BLaER1 treated with 17β-estradiol and CSF1 and Interleukin-3, amounts not matched to agents 10 nM and 100 nM (cell line): ENCODE data around the gene ZIC5.

Source experiments
- H3K27ac ChIP-seq, 11 experiments: shearing (Covaris generic); formaldehyde crosslinking; 2 replicates each; pipeline ENCODE4 v1.8.1; 2022
- H3K27me3 ChIP-seq, 11 experiments: shearing (Covaris generic); formaldehyde crosslinking; 2 replicates each; pipeline ENCODE4 v1.8.1; 2022
- H3K36me3 ChIP-seq, 11 experiments: shearing (Covaris generic); formaldehyde crosslinking; 2 replicates each; pipeline ENCODE4 v1.8.1; 2022
- H3K4me1 ChIP-seq, 10 experiments: shearing (Covaris generic); formaldehyde crosslinking; 2 replicates each; pipeline ENCODE4 v1.8.1; 2022
- H3K4me2 ChIP-seq, 11 experiments: shearing (Covaris generic); formaldehyde crosslinking; 2 replicates each; pipeline ENCODE4 v1.8.1; 2022
- H3K4me3 ChIP-seq, 10 experiments: shearing (Covaris generic); formaldehyde crosslinking; 2 replicates each; pipeline ENCODE4 v1.8.1; 2022
- H3K9ac ChIP-seq, 11 experiments: shearing (Covaris generic); formaldehyde crosslinking; 2 replicates each; pipeline ENCODE4 v1.8.1; 2022
- H3K9me3 ChIP-seq, 11 experiments: shearing (Covaris generic); formaldehyde crosslinking; replicated peaks in 1 of 11; 2 replicates each; pipeline ENCODE4 v1.8.1; 2022
- H4K20me1 ChIP-seq, 11 experiments: shearing (Covaris generic); formaldehyde crosslinking; 2 replicates each; pipeline ENCODE4 v1.8.1; 2022
- Cebpa-rat ChIP-seq, 11 experiments: shearing (Covaris generic); IDR thresholded peaks; 2 replicates each; pipeline ENCODE4 v1.8.1; 2022

The ZIC5 gene

GRCh38 chr13:99978799-99979452 is 7.4 kb upstream of the ZIC5 start:
- Histone ChIP-seq H3K27ac (no peak overlapping the region), H3K4me1 (peaks cover 10 to 24% (median 16%) of the 10 kb centered on the region in 10 experiments; a peak in 19 of 20 replicates), H3K36me3 (no peaks in the 10 kb centered on the region), H4K20me1 (peaks cover 0 to 90% (median 74%) of the 10 kb centered on the region in 11 experiments; a peak in 19 of 22 replicates), H3K4me2 (peak overlapping the region in 4 of 11 experiments; percentile 4 to 88 (median 68); a peak in 3 of 22 replicates), H3K27me3 (peaks cover 97 to 100% (median 99%) of the 10 kb centered on the region in 11 experiments), H3K9ac (no peak overlapping the region), H3K4me3 (no peak overlapping the region; a peak in 1 of 20 replicates), H3K9me3 (peaks cover 11 to 50% (median 39%) of the 10 kb centered on the region in 11 experiments)
- no peak for TF ChIP-seq Cebpa-rat (IDR thresholded peaks at IDR 0.05)

DNA sequence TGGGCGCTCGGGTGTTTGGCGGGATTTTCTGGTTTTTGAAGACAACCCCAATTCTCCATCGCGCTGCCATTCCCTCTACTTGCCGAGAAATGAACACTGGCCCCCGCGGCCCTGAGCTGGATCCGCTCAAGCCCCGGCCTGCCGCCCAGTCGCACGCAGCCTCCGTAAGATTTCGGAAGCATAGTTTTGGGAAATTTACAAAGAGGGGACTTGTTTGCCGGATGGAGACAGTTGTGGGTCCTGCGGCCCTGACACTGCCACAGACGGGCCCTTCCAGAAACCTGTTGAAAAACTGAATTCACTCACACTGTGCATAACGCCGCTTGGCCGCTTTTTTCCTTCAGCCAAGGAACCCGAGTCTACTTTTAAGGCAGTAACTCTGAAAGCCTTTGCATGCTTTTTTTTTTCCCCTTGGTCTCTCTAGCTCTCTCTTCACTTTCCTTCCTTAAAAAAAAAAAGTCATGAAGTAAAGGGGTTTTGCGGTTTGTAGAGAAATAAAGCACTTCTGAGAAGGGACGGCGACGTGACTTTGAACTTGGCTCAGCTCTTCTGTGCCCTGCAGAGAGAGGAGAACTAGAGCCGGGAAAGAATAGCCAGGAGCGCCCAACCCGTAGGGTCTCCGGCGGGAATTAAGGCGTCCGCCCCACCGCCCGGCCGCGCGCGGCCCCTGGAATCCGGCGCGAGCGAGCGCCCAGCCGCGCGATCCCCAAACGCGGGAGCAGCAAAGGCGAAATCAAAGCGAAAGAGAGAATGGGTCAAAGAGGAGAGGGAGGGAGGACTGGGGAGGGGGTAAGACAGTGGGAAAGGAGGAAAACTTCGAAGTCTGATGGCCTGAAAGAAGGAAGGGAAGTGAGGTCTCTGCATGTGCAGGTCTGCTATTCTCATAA is 6.6 kb upstream of the ZIC5 start:
- no peak for TF ChIP-seq Cebpa-rat (IDR thresholded peaks at IDR 0.05)
- H3K4me2 ChIP-seq = peak overlapping the region in 3 of 11 experiments; percentile 4 to 59 (median 51); a peak in 4 of 22 replicates
- H3K9ac ChIP-seq = no peak overlapping the region
- peaks cover 97 to 100% (median 99%) of the 10 kb centered on the region in 11 experiments for H3K27me3 ChIP-seq
- H3K36me3 ChIP-seq = no peaks in the 10 kb centered on the region
- no peak overlapping the region for H3K27ac ChIP-seq
- H3K9me3 ChIP-seq = peaks cover 11 to 45% (median 34%) of the 10 kb centered on the region in 11 experiments
- H3K4me3 ChIP-seq = peak overlapping the region in 1 of 10 experiments; percentile 11; a peak in 1 of 20 replicates
- peaks cover 0 to 89% (median 66%) of the 10 kb centered on the region in 11 experiments; a peak in 19 of 22 replicates for H4K20me1 ChIP-seq
- H3K4me1 ChIP-seq = peaks cover 10 to 24% (median 16%) of the 10 kb centered on the region in 10 experiments; a peak in 19 of 20 replicates

GRCh38 chr13:99977334-99977911 is 5.9 kb upstream of the ZIC5 start:
- Histone ChIP-seq H3K36me3 (no peaks in the 10 kb centered on the region), H3K27ac (no peak overlapping the region), H3K27me3 (peaks cover 97 to 100% (median 99%) of the 10 kb centered on the region in 11 experiments), H3K4me2 (no peak overlapping the region), H3K4me3 (no peak overlapping the region), H3K4me1 (peaks cover 10 to 24% (median 16%) of the 10 kb centered on the region in 10 experiments; a peak in 19 of 20 replicates), H4K20me1 (peaks cover 0 to 84% (median 59%) of the 10 kb centered on the region in 11 experiments; a peak in 19 of 22 replicates), H3K9ac (no peak overlapping the region), H3K9me3 (peaks cover 9 to 43% (median 33%) of the 10 kb centered on the region in 11 experiments)
- no peak for TF ChIP-seq Cebpa-rat (IDR thresholded peaks at IDR 0.05)

DNA sequence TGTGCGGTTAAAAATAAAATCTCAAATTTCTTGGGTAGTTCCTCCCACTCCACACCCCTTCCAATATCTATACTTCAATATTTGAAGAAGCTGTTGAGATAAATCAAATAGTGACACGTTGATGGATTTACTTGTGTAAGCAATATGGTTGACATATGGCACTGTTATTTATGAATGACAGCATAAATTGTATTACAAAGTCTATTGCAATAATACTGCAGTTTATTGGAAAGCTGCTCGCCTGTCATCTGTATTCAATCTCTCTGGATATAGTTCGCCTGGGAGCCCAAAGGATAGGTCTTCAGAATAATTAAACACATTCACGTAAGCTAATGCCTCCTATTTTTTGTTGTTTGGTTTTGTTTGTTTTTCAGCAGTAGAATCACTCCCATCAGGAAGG is 5.0 kb upstream of the ZIC5 start:
- peaks cover 97 to 100% (median 99%) of the 10 kb centered on the region in 11 experiments for H3K27me3 ChIP-seq
- H4K20me1 ChIP-seq = peaks cover 0 to 76% (median 51%) of the 10 kb centered on the region in 11 experiments; a peak in 18 of 22 replicates
- H3K9ac ChIP-seq = no peak overlapping the region
- peaks cover 17 to 45% (median 35%) of the 10 kb centered on the region in 11 experiments for H3K9me3 ChIP-seq
- no peak overlapping the region for H3K4me2 ChIP-seq
- H3K27ac ChIP-seq = no peak overlapping the region
- TF ChIP-seq Cebpa-rat (IDR thresholded peaks at IDR 0.05) = no peak
- H3K4me1 ChIP-seq = peaks cover 4 to 16% (median 9%) of the 10 kb centered on the region in 10 experiments; a peak in 16 of 20 replicates
- H3K36me3 ChIP-seq = no peaks in the 10 kb centered on the region
- H3K4me3 ChIP-seq = no peak overlapping the region

- Histone ChIP-seq H3K27me3 (peaks cover 97 to 100% (median 99%) of the 10 kb centered on the region in 11 experiments), H3K4me3 (no peak overlapping the region), H3K9ac (no peak overlapping the region), H3K9me3 (peaks cover 25 to 54% (median 44%) of the 10 kb centered on the region in 11 experiments), H3K4me1 (peaks cover 4 to 12% (median 8%) of the 10 kb centered on the region in 10 experiments; a peak in 16 of 20 replicates), H4K20me1 (peaks cover 0 to 76% (median 51%) of the 10 kb centered on the region in 11 experiments; a peak in 18 of 22 replicates), H3K27ac (no peak overlapping the region), H3K4me2 (no peak overlapping the region), H3K36me3 (no peaks in the 10 kb centered on the region)
- no peak for TF ChIP-seq Cebpa-rat (IDR thresholded peaks at IDR 0.05)
Measured at GRCh38 chr13:99975626-99976025, 4.1 kb upstream of the ZIC5 start.

DNA sequence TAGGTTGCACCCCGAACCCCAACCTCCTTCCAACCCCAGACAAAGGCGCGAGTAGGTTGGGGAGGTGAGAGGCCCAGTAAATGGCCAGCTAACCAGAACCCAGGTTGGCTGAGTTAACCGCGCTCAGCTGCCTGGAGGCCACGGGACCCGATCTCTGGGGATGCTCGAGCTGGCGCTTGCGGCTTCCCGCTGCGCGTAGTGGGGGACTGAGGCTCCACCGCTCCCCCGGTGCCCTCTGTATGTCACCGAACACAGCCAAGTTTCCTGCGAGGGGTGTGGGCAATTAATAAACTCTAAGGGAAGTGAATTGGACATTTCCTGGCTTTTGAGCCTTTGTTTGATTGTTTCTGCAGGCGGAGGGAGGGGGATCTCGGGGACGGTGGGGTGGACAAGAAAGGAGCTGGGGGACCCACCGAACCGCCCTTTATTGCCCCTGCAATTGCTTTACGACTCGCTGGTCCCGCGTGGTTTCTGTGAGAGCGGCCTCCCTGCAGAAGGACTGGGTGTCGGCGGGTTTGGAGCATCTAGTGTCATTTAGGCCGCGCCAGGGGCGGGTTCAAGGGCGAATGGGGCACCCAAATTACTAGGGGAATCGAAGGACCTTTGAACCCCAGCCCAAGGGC is 3.5 kb upstream of the ZIC5 start:
- H3K36me3 ChIP-seq = no peaks in the 10 kb centered on the region
- H3K27ac ChIP-seq = no peak overlapping the region
- TF ChIP-seq Cebpa-rat (IDR thresholded peaks at IDR 0.05) = no peak
- no peak overlapping the region for H3K9ac ChIP-seq
- H3K9me3 ChIP-seq = peaks cover 29 to 59% (median 50%) of the 10 kb centered on the region in 11 experiments
- H4K20me1 ChIP-seq = peaks cover 0 to 73% (median 49%) of the 10 kb centered on the region in 11 experiments; a peak in 18 of 22 replicates
- H3K27me3 ChIP-seq = peaks cover 99 to 100% (median 100%) of the 10 kb centered on the region in 11 experiments
- H3K4me2 ChIP-seq = no peak overlapping the region
- H3K4me1 ChIP-seq = peaks cover under 1 to 9% (median 5%) of the 10 kb centered on the region in 10 experiments; a peak in 16 of 20 replicates
- no peak overlapping the region for H3K4me3 ChIP-seq

DNA sequence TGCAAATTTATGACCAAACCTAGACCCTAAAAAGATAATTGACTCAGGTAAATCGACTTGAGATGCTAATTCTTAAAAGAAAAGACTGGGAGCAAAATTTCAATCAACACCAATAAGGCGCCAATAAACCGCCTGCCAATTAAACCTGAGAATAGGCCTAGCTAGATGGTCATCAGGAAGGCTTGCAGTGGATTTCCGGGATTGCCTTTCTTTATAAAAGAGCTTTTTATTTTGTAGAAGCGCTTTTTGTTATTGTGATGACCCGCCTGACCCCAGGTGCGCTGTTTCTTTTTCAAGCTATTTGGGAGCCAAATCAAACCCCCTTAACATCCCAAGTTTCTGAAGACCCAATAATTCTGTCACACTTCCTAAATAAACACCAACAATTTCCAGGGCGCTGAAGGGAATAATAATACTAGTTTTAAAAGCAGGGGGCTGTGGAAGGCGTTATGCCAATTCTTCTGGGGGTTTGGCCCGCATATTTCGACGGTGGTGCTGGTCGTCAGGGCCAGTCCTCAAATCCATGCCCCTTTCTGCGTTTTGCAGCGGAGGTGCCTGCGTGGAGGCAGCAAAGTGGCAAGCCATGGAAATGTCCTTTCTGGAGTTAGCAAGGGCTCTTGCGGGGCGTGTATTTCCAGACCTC is 2.9 kb upstream of the ZIC5 start:
- Histone ChIP-seq H3K9ac (no peak overlapping the region), H3K4me1 (peaks cover 0 to 6% (median under 1%) of the 10 kb centered on the region in 10 experiments; a peak in 8 of 20 replicates), H3K36me3 (no peaks in the 10 kb centered on the region), H3K4me3 (no peak overlapping the region), H4K20me1 (peaks cover 0 to 67% (median 42%) of the 10 kb centered on the region in 11 experiments; a peak in 18 of 22 replicates), H3K27me3 (peaks cover 99 to 100% (median 100%) of the 10 kb centered on the region in 11 experiments), H3K9me3 (peaks cover 36 to 66% (median 56%) of the 10 kb centered on the region in 11 experiments), H3K4me2 (no peak overlapping the region), H3K27ac (no peak overlapping the region)
- no peak for TF ChIP-seq Cebpa-rat (IDR thresholded peaks at IDR 0.05)

GRCh38 chr13:99973808-99974185 is 2.2 kb upstream of the ZIC5 start:
- no peak overlapping the region for H3K4me3 ChIP-seq
- no peak overlapping the region for H3K9ac ChIP-seq
- peaks cover 99 to 100% (median 100%) of the 10 kb centered on the region in 11 experiments for H3K27me3 ChIP-seq
- no peak overlapping the region for H3K4me2 ChIP-seq
- peaks cover 0 to 64% (median 39%) of the 10 kb centered on the region in 11 experiments; a peak in 17 of 22 replicates for H4K20me1 ChIP-seq
- peaks cover 0 to 4% (median 0%) of the 10 kb centered on the region in 10 experiments; a peak in 3 of 20 replicates for H3K4me1 ChIP-seq
- TF ChIP-seq Cebpa-rat (IDR thresholded peaks at IDR 0.05) = peak in 1 of 11 experiments; percentile 29; a peak in 1 of 22 replicates
- peaks cover 42 to 72% (median 62%) of the 10 kb centered on the region in 11 experiments for H3K9me3 ChIP-seq
- H3K27ac ChIP-seq = no peak overlapping the region
- no peaks in the 10 kb centered on the region for H3K36me3 ChIP-seq
